GM19395 (cell line): Measurements from ENCODE around the gene NPBWR2.

ENCODE experiments used
- ATAC-seq: cut with Tn5 transposase; IDR thresholded peaks from one replicate; pipeline ENCODE4 v1.9.1; 2021; ENCODE audit warnings: mild to moderate bottlenecking, moderate library complexity; ENCODE audit not compliant: unreplicated experiment

The NPBWR2 gene

DNA sequence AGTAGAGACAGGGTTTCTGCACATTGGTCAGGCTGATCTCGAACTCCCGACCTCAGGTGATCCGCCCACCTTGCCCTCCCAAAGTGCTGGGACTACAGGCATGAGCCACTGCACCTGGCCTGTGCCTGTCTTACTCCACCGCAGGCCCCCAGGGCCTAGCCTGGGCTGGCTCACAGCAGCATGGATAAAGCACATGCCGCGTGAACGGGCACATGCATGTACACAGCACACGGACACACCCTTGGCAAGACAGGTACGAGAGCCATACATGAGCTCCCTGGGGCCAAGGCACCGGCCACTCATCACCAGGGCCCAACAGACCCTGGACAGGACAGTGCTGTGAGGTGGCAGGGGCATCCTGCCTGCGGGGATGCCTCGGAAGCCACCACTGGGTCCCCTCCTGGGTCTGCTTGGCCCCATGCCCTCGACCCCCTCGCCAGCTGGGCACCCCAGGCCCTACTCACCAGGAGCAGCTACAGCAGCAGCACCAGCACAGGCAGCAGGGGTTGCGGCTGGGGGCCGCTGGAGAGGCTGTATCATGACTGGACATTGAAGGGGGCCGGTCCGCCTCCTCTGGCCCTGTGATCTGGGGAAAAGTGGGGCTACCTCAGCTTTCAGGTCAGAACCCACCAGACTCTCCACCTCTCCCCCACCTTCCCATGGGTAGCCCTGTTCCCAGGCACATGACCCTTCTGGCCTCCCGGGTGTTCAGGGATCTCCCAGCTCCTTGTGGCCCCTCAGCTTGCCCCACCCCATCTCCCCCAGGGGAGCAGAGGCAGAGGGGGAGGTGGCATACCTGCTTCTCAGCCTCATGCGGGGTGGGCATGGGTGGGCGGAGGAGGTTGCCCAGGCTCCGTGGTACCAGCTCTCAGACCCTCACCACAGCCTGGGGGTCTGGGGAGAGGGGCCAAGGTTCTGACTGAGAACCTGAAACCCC, 31.0 kb downstream of the NPBWR2 start:
- no peak for ATAC-seq

DNA sequence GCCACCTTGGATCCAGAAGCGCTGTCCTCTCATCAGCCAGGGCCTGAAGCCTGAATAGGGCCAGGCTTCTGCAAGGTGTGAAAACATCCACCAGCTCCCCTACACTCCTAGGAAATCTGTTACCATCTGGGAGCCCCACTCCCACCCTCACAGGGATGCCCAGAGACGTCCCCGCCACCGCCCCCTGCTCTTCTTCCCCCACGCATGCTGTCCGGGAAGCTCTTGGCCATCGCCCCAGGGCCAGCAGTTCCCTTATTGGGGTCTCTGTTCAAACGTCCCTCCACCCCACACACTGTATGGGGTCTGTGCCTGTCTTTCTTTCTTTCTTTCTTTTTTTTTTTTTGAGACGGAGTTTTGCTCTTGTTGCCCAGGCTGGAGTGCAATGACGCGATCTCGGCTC, 31.8 kb downstream of the NPBWR2 start:
- ATAC-seq: no peak

- ATAC-seq: no peak
Measured at GRCh38 chr20:64074963-64075362, 32.4 kb downstream of the NPBWR2 start.

DNA sequence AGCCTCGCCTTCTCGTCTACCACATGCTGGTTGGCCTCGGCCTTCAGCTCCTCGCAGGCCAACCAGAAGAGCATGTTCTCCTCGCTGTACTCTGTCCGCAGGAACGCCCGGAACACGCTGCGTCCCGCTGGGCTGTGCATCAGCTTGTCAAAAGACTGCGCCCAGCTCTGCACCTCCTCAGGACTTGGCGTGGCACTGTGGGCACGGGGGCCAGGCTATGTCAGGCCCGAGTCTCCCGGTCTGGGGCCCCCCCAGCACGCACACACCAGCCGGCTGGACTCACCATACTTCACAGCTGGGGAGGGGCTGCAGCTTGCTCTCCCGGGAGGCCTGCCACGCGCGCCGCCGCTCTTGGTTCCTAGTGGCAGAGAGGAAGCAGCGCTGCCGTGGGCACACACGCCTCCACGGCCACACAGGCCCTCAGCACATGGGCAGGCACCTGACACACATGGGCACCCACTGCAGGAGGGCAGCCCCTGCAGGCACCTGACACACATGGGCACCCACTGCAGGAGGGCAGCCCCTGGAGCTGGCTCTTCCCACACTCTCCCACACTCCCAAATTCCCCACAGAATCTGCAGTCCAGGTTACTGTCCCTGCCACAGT, 33.1 kb downstream of the NPBWR2 start:
- no peak for ATAC-seq

DNA sequence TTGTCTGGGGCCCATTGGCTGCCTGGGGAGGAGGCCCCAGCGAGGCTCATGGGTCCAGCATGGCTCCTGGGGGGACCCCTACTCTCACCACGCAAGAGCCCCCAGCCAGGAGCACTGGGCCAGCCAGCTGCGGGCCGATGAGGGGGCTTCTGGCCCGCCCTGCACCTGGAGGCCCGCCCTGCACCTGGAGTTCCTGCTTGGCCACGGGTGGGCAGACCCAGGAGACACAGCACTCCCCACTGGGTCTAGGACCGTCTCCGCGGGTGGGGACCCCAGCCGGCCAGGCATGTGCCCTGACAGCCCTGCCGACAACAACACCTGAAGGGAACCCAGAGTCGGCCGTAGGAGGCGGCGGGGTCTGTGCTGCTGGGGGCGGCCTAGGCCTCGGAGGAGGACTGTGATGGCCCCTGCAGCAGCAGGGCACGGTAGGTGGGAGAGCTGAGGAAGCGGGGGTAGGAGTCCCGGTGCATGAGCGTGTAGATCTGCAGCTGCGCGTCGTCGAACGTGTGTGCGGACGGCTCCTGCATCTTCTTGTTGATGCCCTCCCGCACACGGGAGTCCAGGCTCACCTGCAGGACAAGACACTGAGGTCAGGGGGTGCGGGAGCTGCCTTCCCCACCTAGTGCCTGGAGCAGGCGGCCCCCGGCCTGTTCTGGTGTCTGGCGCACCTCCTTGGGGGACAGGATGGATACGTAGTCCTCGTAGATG, 33.7 kb downstream of the NPBWR2 start:
- ATAC-seq: no peak

GRCh38 chr20:64072498-64073063, 34.8 kb downstream of the NPBWR2 start:
- ATAC-seq: no peak

GRCh38 chr20:64071341-64072332, 35.7 kb downstream of the NPBWR2 start:
- ATAC-seq: no peak

DNA sequence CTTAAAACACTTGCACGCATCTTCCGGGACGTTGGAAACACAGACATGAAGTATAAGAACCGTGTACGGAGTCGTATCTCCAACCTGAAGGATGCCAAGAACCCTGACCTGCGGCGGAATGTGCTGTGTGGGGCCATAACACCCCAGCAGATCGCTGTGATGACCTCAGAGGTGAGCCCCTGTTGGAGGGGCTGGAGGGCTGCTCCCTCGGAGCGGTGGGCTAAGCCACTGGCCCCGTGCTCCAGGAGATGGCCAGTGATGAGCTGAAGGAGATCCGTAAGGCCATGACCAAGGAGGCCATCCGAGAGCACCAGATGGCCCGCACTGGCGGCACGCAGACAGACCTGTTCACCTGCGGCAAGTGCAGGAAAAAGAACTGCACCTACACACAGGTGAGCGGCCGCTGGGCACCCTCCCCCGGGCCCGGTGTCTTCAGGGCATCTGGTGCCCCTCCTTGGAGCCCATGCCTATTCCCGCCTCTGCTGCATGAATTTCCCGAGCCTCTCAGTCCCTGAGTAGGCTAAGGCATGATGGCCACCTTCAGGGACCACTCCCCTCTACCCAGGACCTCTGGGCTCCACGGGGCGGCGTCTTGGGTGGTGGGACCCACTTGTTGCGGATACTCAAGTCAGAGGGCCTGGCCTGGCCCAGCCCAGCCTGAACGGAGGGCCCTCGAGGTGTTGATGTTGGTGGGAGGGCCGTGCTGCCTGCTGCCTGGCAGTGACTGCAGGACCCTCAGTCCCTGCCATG, 36.9 kb downstream of the NPBWR2 start:
- ATAC-seq: no peak

GRCh38 chr20:64069614-64070243, 37.6 kb downstream of the NPBWR2 start:
- ATAC-seq: no peak

- no peak for ATAC-seq
Measured at GRCh38 chr20:64069209-64069613, 38.2 kb downstream of the NPBWR2 start.

- no peak for ATAC-seq
Measured at GRCh38 chr20:64068386-64069208, 38.8 kb downstream of the NPBWR2 start.

- no peak for ATAC-seq
Measured at GRCh38 chr20:64067733-64068307, 39.5 kb downstream of the NPBWR2 start.

- no peak for ATAC-seq
Measured at GRCh38 chr20:64067005-64067632, 40.2 kb downstream of the NPBWR2 start.

DNA sequence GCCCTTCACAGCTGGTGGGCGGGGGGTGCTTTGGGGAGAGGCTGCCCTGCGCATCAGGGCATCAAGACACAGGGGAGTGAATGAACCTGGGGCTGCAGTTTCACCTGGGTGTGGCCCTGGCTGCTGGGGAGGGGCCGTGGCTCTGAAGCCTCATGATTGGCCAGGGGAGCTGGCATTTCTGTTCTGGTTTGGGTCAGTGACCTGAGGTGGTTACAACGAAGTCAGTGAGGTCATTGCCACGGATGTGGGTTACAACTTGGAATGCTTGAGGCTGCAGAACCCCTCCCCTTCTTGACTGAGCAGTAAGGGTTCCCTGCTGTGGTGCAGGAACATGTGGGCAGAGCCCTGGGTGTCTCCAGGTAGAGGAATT, 41.4 kb downstream of the NPBWR2 start:
- ATAC-seq: no peak

DNA sequence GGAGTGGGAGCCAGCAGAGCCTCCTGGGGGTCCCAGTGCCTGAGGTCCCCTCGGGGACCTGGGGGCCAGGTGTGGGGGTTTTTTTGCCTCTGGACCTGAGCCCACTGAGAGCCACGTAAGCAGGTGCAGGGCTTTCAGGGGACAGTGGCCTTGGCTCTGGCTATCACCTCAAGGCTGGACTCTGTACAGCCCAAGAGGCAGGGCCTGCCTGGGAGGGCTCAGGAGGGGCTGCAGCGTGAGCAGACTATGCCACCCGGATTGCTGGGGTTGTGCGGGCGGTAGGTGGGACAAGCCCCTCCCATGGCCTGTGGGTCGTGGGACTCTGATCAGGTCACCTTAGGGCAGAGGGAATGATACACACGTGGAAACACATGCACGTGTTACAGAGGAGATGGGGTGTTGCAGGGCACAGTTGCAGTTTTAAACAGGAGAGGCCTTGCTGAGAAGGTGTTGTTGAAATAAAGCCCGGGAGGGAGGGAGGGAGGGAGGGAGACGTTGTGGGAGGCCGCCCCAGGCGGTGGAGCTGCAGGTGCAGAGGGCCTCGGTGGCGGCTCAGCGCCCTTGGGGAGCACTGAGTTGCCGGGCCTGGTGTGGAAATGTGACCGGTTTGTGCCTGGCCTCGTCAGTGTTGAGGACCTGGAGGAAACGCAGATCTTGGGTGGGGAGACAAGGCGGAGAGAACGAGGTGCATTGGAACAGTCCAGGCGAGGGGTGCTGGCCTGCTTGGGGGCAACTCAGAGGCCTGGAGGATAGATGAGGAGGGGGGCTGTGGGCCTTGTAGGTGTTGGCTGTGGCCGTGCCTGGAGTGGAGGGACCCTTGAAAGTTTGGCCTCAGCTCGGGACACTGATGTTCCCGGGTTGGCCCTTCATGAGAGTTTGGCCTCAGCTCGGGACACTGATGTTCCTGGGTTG, 42.0 kb downstream of the NPBWR2 start:
- ATAC-seq: no peak

DNA sequence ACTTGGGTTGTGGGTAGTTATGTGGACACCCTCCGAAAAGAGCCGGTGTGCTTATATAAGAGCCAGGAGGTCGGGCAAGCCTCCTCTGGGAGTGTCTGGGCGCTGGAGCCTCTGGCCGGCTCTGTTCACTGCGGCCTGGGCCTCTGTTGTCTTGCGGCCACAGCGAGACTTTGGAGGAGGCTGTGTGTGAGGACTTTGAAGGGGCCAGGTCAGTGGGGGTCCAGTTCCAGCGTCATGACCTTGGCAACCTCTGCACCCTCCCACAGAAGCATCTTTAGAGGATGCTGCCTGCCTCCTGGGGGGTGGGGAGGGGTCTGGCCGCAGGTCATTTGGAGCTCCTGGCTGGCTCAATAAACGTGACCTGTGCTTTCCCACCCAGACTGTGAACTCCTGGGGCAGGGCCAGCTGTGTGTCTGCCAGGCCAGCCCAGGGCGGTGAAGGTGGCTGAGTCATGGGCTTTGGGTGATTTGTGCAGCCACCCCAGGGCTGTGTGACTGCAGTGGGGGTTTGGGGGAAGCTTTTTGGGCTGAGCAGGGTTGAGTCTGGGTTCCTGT, 43.1 kb downstream of the NPBWR2 start:
- no peak for ATAC-seq
